HTR-8/SVneo (cell line): ENCODE results near the gene MRPL28.
"Not testable (repeated sequence)": the region's sequence is repeated elsewhere in the genome, so short reads cannot be mapped to it uniquely, and the experiment has no call there.

ENCODE experiments used
- DNase-seq: peaks from one replicate; pipeline ENCODE4 v3.0.0; 2011; ENCODE audit warnings: low spot score, mixed read lengths; ENCODE audit not compliant: insufficient read length
- FAIRE-seq: peaks from 2 replicates; lab custom pipeline; 2011; peaks lifted over from hg19 to GRCh38; lab: Jason Lieb, UNC

The MRPL28 gene

GRCh38 chr16:370443-370842 lies at the start of gene MRPL28:
TSS of gene MRPL28 (minus strand) at chr16:370538. CDS start at chr16:370218, 320 bp downstream.
- FAIRE-seq: peak; percentile 96
- peak; percentile 95 for DNase-seq

GRCh38 chr16:415170-415498 lies 44.8 kb upstream of the MRPL28 start:
- not testable (repeated sequence) for FAIRE-seq, DNase-seq

- FAIRE-seq: peak; percentile 83
- DNase-seq: no peak
Observed at GRCh38 chr16:414395-415169, 44.2 kb upstream of the MRPL28 start.

- DNase-seq: no peak
- no peak for FAIRE-seq
Observed at GRCh38 chr16:411576-412265, 41.4 kb upstream of the MRPL28 start.

- DNase-seq (no peak), FAIRE-seq (no peak)
Observed at GRCh38 chr16:410516-411178, 40.3 kb upstream of the MRPL28 start.

GRCh38 chr16:407253-407652 lies 36.9 kb upstream of the MRPL28 start:
- FAIRE-seq (no peak), DNase-seq (no peak)

GRCh38 chr16:405548-406506 lies 35.5 kb upstream of the MRPL28 start:
- FAIRE-seq (no peak), DNase-seq (no peak)

- FAIRE-seq (no peak), DNase-seq (no peak)
Observed at GRCh38 chr16:404971-405486, 34.7 kb upstream of the MRPL28 start.

- no peak for FAIRE-seq
- DNase-seq: peak; percentile 91
Observed at GRCh38 chr16:401468-402348, 31.4 kb upstream of the MRPL28 start, which contains the start of gene DECR2. TSS of gene DECR2 (plus strand) at chr16:401885. CDS start at chr16:401964, 79 bp downstream.

GRCh38 chr16:400061-400591 lies 29.8 kb upstream of the MRPL28 start:
- DNase-seq: no peak
- no peak for FAIRE-seq

GRCh38 chr16:399340-400019 lies 29.1 kb upstream of the MRPL28 start:
- no peak for FAIRE-seq

GRCh38 chr16:398561-399339 lies 28.4 kb upstream of the MRPL28 start:
- DNase-seq: no peak
- no peak for FAIRE-seq

More at GRCh38 chr16:399340-400019, 29.1 kb upstream of the MRPL28 start:
- DNase-seq: no peak

- no peak for DNase-seq
- no peak for FAIRE-seq
Observed at GRCh38 chr16:397736-398332, 27.5 kb upstream of the MRPL28 start.

- FAIRE-seq (no peak), DNase-seq (no peak)
Observed at GRCh38 chr16:397135-397661, 26.9 kb upstream of the MRPL28 start, which contains the start of gene NME4. TSS of gene NME4 (plus strand) at chr16:397199. CDS start at chr16:397223, 24 bp downstream.

- DNase-seq: peak; percentile 73
- peak; percentile 72 for FAIRE-seq
Observed at GRCh38 chr16:396605-397004, 26.3 kb upstream of the MRPL28 start.

- no peak for DNase-seq
- FAIRE-seq: no peak
Observed at GRCh38 chr16:396199-396598, 25.9 kb upstream of the MRPL28 start.
